GM21381 (cell line): ENCODE results near the gene SLC15A1.
"Not testable (repeated sequence)": the region's sequence is repeated elsewhere in the genome, so short reads cannot be mapped to it uniquely, and the experiment has no call there.

Experiments used
- ATAC-seq: cut with Tn5 transposase; IDR thresholded peaks from one replicate; pipeline ENCODE4 v1.9.1; 2021; ENCODE audit warnings: mild to moderate bottlenecking, moderate library complexity; ENCODE audit not compliant: unreplicated experiment

Gene SLC15A1

GRCh38 chr13:98664510-98664909, 88.0 kb downstream of the SLC15A1 start:
- ATAC-seq = no peak

DNA sequence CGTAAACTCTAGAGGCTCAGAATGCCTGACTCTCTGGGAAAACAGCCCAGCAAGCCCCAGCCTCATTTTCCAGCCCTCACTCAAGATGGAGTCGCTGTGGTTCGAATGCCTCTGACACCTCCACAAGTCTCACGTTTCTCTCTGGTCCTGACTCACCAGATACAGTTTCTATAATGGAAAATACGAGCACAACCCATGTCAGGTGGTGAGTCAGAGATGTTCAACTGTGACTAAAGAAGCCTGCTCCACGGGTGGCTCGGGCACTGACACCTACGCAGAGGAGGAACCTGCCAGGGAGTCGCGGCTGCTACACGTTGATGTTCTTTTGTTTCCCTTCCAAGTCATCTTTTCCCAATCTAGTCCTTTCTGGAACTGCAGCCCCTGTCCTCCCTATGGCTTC, 88.4 kb downstream of the SLC15A1 start:
- ATAC-seq = no peak

- no peak for ATAC-seq
These were observed 94.3 kb downstream of the SLC15A1 start for GRCh38 chr13:98658131-98658530.

- ATAC-seq = no peak
These were observed 94.9 kb downstream of the SLC15A1 start for GRCh38 chr13:98657506-98658085.

DNA sequence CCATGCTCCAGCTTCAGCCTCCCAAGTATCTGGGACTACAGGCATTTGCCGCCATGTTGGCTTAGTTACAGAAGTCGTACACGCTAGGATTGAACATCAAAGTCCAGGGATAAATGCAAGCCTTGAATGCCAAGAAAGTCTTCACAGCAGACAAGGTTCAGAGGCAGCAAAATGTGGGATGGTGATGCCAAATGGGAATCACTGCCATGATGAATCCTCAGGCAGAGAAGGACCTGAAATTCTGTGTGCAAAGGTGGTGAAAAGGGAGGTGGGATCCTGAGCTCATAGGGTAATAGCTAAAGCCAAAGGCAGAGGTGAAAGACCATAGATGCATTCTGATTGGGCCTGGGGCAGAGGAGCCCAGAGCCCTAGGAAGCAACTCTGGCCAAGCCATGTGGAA, 96.2 kb downstream of the SLC15A1 start:
- no peak for ATAC-seq

GRCh38 chr13:98653463-98653985, 98.9 kb downstream of the SLC15A1 start:
- peak; percentile 89 for ATAC-seq

DNA sequence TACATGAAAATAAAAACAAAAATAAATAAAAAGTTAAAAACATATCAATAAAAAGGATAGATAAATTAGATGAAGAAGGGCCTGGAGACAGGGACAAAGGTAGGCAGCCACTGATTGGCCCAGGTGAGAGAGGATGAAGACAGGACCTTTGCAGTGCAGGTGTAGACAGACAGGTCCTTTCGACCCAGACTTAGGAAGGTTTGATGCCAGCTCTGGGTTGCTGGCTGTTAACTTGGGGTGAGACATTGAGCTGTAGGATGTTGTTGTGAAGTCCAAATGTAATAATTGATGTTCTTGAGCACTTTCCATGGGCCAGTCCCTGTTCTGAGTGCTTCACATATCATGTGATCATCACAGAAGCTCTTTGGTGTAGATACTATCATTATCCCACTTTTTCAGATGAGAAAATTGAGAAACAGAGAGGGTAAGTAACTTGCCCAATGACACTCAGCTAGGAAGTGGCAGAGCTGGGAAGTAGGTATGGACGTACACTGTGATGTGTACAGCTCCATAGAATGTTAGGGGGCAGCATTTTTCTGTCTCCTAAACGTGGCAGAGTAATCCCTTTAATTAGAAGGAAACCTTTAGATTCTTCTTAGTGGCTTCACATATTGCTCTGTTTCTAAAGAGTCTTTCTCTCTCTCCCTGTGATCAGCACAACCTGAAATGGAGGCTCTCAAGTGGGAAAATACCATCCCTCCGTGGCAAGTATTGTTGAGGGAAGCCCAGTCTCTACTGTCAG, 99.6 kb downstream of the SLC15A1 start:
- peak; percentile 9 for ATAC-seq

GRCh38 chr13:98652276-98652675, 100.2 kb downstream of the SLC15A1 start:
- no peak for ATAC-seq

GRCh38 chr13:98651744-98652143, 100.7 kb downstream of the SLC15A1 start:
- no peak for ATAC-seq

DNA sequence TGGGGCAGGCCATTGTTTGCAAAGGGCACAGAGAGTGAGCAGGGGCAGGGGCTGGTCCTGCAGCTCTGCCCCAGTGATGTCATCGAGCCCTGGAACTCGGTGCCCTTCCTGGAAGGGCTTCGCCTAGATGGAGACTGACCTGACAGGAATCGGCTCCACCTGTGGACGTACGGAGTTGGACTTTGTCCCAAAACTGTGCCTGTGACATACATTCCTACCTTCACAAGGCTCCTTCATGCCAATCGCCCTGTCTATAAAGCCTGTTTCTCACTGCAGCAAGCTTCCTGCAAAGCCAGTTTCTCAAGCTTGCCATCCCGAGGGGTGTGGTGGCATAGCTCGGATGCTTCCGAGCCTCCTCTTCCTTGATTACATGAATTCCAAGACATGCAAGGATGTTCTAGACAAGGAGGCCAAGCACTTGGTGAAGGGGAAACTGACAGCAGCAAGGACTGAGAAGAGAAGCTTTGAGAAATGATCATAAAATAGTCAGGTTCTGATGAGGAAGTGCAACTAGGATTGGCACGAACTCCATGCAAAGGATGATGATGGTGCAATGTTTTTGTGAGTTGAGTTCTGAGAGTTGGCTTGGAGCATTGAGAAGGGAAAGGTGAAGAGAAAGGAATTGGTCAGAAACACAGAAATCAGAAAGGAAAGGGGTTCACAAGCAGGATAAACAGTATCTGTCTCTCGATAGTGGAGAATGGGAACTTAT, 101.9 kb downstream of the SLC15A1 start:
- no peak for ATAC-seq

- ATAC-seq = no peak
These were observed 102.6 kb downstream of the SLC15A1 start for GRCh38 chr13:98649861-98650260.

DNA sequence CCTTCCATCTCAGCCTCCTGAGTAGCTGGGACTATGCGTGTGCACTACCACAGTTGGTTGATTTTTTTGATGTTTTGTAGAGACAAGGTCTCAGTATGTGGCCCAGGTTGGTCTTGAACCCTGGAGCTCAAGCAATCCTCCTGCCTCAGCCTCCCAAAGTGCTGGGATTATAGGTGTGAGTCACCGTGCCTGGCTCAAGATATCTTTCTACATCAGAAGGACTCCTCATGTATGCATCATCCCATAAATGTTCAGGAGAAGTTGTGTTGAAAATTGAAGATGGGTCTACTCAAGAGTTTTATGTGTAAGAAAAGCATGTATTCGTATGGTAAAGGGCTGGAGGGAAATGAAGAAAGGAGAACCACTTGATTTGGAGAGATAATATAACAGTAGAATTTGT, 103.8 kb downstream of the SLC15A1 start:
- no peak for ATAC-seq

DNA sequence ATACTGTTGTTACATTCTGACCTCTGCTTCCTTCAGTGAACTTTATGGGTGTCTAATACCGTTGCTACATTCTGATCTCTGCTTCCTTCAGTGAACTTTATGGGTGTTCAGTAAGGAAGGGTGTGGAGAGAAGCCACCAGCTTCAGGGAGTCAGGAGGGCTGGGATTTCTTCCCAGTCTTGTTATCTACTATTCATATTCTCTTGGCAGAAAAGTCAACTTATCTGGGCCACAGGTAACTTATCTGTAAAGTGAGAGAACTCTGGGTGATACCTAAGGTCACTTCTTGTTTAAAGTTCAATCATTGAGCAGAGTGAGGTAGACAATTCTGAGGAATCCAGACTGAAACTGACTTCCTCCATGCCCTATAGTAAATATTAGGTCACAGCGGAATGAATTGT, 104.3 kb downstream of the SLC15A1 start:
- no peak for ATAC-seq

GRCh38 chr13:98647121-98647520, 105.4 kb downstream of the SLC15A1 start:
- ATAC-seq = no peak

GRCh38 chr13:98643479-98643878, 109.0 kb downstream of the SLC15A1 start:
- no peak for ATAC-seq

- no peak for ATAC-seq
These were observed 111.4 kb downstream of the SLC15A1 start for GRCh38 chr13:98641075-98641474.

DNA sequence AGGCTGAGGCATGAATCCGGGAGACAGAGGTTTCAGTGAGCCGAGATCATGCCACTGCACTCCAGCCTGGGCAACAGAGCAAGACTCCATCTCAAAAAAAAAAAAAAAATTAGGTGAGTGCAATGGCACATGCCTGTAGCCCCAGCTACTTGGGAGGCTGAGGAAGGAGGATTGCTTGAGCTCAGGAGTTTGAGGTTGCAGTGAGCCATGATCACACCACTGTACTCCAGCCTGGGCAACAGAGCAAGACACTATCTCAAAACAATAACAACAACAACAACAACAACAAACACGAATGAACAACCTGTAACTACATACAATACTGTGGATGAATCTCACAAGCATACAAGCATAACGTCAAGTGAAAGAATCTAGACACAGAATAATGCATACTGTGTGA, 112.7 kb downstream of the SLC15A1 start:
- ATAC-seq = not testable (repeated sequence)

- ATAC-seq = not testable (repeated sequence)
These were observed 114.1 kb downstream of the SLC15A1 start for GRCh38 chr13:98638352-98638751.
